Retinal pigment epithelial cell (primary cell): ENCODE measurements around the gene POU3F2.

Experiments
- DNase-seq: peaks from one replicate; pipeline ENCODE4 v3.0.0-alpha.2; 2010; ENCODE audit warnings: low read depth
- H3K4me3 ChIP-seq: 2 replicates; pipeline ENCODE4 v1.5.1; 2011; ENCODE audit warnings: mild to moderate bottlenecking, low read length, control low read depth, moderate library complexity
- CTCF ChIP-seq: conservative IDR thresholded peaks from 2 replicates; pipeline ENCODE4 v1.5.1; 2011; ENCODE audit warnings: low read depth, low read length, control low read depth, inconsistent platforms

POU3F2 gene

GRCh38 chr6:98840996-98841513 is 6.7 kb downstream of the POU3F2 start:
- TF ChIP-seq CTCF = no peak
- H3K4me3 ChIP-seq = no peak overlapping the region

DNA sequence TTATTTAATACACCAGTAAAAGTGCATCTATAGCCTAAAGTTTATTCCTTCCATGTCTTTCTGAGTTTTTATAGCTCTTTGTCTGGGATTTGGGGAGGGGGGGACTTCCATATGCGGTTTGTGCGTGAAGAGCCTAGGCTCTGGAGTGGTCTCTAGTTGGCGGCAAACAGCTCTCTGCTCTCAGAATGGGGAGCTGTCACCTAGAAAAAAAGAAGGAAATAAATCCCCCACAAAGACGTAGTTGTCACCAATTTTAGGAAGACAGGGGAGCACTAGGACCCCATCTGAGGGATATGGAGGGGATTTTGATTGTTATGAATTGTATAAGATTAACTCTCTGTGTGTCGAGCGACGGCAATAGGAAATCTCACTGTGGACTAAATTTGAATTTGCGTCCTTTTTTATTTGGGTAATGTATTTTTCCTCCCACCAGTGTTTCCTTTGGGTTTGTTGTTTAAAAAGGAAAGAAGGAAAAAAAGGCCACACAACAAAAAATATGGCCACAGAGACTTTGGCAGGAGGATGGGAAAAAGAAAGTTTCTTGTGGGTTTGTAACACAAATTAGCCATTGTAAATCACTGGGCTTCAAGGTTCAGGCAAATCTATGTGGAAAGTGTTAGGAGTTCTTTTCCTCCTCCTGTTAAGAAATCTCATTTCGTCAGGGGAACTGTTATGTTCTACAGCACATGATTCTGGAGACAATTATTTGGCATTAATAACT is 7.4 kb downstream of the POU3F2 start:
- no peak for DNase-seq
- TF ChIP-seq CTCF = no peak
- no peak overlapping the region for H3K4me3 ChIP-seq

More at GRCh38 chr6:98840996-98841513, 6.7 kb downstream of the POU3F2 start:
- DNase-seq = no peak

- no peak for DNase-seq
- no peak overlapping the region for H3K4me3 ChIP-seq
- no peak for TF ChIP-seq CTCF
Measured at GRCh38 chr6:98842342-98843180, 8.2 kb downstream of the POU3F2 start.

DNA sequence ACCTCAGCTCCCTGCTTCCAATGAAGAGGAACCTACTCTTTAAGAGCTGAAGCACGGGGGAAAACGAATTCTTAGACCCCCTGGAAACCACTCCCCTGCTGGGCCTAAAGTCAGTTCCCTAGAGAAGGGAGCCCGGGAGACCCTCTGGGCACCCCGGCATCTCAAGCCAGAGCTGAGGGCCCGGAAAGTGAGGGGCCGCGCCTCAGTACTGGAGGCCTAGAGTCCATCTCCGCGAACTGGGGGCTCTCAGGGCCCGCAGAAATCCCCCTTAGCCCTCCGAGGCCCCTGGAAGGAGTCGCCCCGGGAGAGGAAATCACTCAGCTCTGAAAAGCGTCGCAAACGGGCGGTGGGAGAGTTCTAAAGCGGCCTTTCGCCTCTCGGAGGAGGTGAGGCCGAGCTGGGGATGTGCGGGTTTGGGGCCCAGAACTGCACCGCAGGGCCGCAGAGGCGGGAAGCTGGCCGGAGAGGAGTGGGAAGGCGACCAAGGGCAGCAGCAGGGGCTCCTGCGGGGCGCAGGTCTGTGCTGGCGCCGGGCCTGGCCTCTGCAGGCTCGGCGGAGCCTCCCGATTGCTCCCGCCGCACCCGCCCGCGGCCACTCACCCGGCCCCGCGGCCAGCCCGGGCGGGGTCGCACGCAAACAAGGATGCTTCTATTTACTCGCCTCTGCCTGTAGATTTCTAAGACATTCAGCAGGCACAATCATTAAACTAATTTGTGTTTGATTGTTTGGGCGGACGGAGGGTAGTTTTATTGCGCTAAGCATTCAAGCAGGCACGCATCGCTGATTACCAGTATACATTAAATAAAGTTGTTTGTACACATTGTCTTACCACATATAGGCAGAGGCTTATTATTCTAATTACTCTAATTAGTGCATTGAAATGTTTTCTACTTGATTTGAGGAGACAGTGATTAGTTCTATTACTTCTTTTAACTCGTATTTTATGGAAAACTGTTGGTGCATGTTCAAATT is 9.2 kb downstream of the POU3F2 start:
- no peak overlapping the region for H3K4me3 ChIP-seq
- no peak for DNase-seq
- no peak for TF ChIP-seq CTCF

DNA sequence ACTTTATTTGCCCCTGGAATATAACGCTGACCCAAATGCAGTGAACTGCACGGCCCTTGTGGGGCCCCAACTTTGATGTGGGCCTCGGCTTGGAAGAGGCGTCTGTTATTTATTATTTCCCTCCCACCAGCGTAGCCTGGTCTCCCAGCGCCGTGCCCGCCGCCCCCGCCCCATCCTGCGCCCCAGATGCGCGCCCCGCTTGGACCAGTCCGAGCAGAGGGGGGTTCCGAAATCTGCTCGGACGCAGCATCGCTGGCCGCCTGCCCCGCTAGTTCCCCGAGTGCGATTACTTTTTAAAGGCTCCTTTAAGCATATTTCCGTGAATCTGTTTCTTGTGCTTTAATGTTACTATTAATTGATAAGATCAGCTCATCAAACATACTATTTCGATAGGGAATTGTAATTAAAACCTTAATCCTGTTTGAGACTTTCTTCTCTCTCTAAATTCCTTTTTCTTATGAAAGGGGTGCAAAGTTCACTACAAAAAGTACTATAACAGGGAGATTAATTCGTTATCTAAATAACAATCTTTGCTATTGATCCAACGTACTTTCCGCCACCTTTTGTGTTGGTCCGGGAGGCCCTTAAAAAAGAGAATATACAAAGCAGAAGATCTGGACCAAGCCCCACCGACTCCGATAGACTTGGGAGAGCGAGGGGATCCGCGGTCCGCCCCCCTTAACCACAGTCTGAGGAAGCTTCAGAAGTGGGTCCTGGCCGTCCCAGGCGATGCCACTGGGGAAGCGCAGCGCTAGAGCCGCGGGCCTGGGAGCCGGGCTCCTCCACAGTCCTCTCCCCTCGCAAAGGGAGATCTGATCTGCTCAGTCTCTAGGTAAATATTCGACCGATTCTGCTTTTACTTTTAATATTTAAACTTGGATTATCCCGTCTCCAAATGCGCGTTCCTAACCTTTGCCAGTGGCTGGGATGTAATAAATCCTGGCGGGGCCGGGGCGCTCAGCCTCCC is 10.2 kb downstream of the POU3F2 start:
- H3K4me3 ChIP-seq = peak overlapping the region; percentile 14
- no peak for DNase-seq
- no peak for TF ChIP-seq CTCF
